Measurements from ENCODE around the gene HS3ST3A1.

HS3ST3A1 gene

GRCh38 chr17:13491916-13492736 is 109.6 kb downstream of the HS3ST3A1 start:
- DNase-seq, result no peak
- TF ChIP-seq POLR2A (IDR thresholded peaks at IDR 0.05; ENCODE audit: low read length) (no peak), GATA1 (IDR thresholded peaks at IDR 0.05; ENCODE audit: low read depth, low read length) (no peak)

- TF ChIP-seq GATA1 (IDR thresholded peaks at IDR 0.05; ENCODE audit: low read depth, low read length) (no peak), POLR2A (IDR thresholded peaks at IDR 0.05; ENCODE audit: low read length) (no peak)
- DNase-seq, result no peak
Measured at GRCh38 chr17:13491491-13491890, 110.2 kb downstream of the HS3ST3A1 start.

- DNase-seq, result no peak
- TF ChIP-seq GATA1 (IDR thresholded peaks at IDR 0.05; ENCODE audit: low read depth, low read length) (no peak), POLR2A (IDR thresholded peaks at IDR 0.05; ENCODE audit: low read length) (no peak)
Measured at GRCh38 chr17:13490906-13491482, 110.7 kb downstream of the HS3ST3A1 start.

GRCh38 chr17:13490427-13490826 is 111.3 kb downstream of the HS3ST3A1 start:
- DNase-seq, result no peak
- TF ChIP-seq POLR2A (IDR thresholded peaks at IDR 0.05; ENCODE audit: low read length), result no peak

- TF ChIP-seq POLR2A (IDR thresholded peaks at IDR 0.05; ENCODE audit: low read length), result no peak
- TF ChIP-seq GATA1 (IDR thresholded peaks at IDR 0.05; ENCODE audit: low read depth, low read length), result no peak
- DNase-seq, result no peak
Measured at GRCh38 chr17:13485327-13485726, 116.4 kb downstream of the HS3ST3A1 start.

GRCh38 chr17:13484020-13484419 is 117.7 kb downstream of the HS3ST3A1 start:
- TF ChIP-seq POLR2A (IDR thresholded peaks at IDR 0.05; ENCODE audit: low read length) (no peak), GATA1 (IDR thresholded peaks at IDR 0.05; ENCODE audit: low read depth, low read length) (no peak)
- DNase-seq, result no peak

GRCh38 chr17:13480877-13481276 is 120.9 kb downstream of the HS3ST3A1 start:
- TF ChIP-seq POLR2A (IDR thresholded peaks at IDR 0.05; ENCODE audit: low read length) (no peak), GATA1 (IDR thresholded peaks at IDR 0.05; ENCODE audit: low read depth, low read length) (no peak)

GRCh38 chr17:13478326-13478830 is 123.4 kb downstream of the HS3ST3A1 start:
- no peak for DNase-seq
- TF ChIP-seq POLR2A (IDR thresholded peaks at IDR 0.05; ENCODE audit: low read length) (no peak), GATA1 (IDR thresholded peaks at IDR 0.05; ENCODE audit: low read depth, low read length) (no peak)

More at GRCh38 chr17:13480877-13481276, 120.9 kb downstream of the HS3ST3A1 start:
- no peak for DNase-seq

GRCh38 chr17:13477180-13477611 is 124.5 kb downstream of the HS3ST3A1 start:
- peak in 1 of 2 experiments; percentile 12 for DNase-seq
- TF ChIP-seq POLR2A (IDR thresholded peaks at IDR 0.05; ENCODE audit: low read length), result no peak
- TF ChIP-seq GATA1 (IDR thresholded peaks at IDR 0.05; ENCODE audit: low read depth, low read length), result no peak

GRCh38 chr17:13476720-13477119 is 125.0 kb downstream of the HS3ST3A1 start:
- TF ChIP-seq POLR2A (IDR thresholded peaks at IDR 0.05; ENCODE audit: low read length) (no peak), GATA1 (IDR thresholded peaks at IDR 0.05; ENCODE audit: low read depth, low read length) (no peak)
- no peak for DNase-seq

GRCh38 chr17:13475574-13476223 is 126.0 kb downstream of the HS3ST3A1 start:
- TF ChIP-seq GATA1 (IDR thresholded peaks at IDR 0.05; ENCODE audit: low read depth, low read length), result no peak
- TF ChIP-seq POLR2A (IDR thresholded peaks at IDR 0.05; ENCODE audit: low read length), result no peak
- peak in 1 of 2 experiments; percentile 20 for DNase-seq

- DNase-seq, result no peak
- no peak for TF ChIP-seq GATA1 (IDR thresholded peaks at IDR 0.05; ENCODE audit: low read depth, low read length)
- no peak for TF ChIP-seq POLR2A (IDR thresholded peaks at IDR 0.05; ENCODE audit: low read length)
Measured at GRCh38 chr17:13474073-13474800, 127.5 kb downstream of the HS3ST3A1 start.

GRCh38 chr17:13465678-13466077 is 136.1 kb downstream of the HS3ST3A1 start:
- TF ChIP-seq POLR2A (IDR thresholded peaks at IDR 0.05; ENCODE audit: low read length) (no peak), GATA1 (IDR thresholded peaks at IDR 0.05; ENCODE audit: low read depth, low read length) (no peak)
- DNase-seq, result no peak
